CD4-positive, alpha-beta T cell treated with Interleukin-12 subunit alpha and Interleukin-12 subunit beta, for 1 hour (primary cell): ENCODE data around the gene KRT74.
A peak's percentile ranks its signal among the peaks of the same experiment; 100 is the strongest.

Experiments
- DNase-seq: peaks from one replicate; pipeline ENCODE4 v3.0.0-alpha.2; 2020

Gene KRT74

GRCh38 chr12:52573743-52574142, at the start of gene KRT74:
TSS of gene KRT74 (minus strand) at chr12:52573843. CDS start at chr12:52573777, 66 bp downstream.
- DNase-seq, result no peak

- no peak for DNase-seq
Measured at GRCh38 chr12:52622349-52622748, 48.7 kb upstream of the KRT74 start.

DNA sequence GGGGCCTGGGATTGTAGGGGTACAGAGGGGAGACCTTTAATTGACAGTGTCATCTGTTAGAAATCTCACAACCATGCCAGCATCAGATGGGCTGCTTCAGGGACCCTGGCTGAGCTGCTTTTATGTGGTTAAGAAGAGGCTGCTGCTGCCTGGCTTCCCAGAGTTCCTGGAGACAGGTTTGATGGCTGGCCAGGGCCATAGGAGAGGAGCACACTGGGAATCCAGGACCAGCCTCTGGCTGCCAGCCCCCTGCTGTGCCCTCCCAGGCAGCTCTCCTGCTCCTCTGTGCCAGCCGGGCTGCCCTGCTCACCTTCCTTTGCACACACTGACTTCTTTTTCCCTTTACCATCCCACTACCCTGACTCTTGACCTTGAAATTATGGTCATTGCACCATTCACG, 45.2 kb upstream of the KRT74 start:
- DNase-seq, result no peak

DNA sequence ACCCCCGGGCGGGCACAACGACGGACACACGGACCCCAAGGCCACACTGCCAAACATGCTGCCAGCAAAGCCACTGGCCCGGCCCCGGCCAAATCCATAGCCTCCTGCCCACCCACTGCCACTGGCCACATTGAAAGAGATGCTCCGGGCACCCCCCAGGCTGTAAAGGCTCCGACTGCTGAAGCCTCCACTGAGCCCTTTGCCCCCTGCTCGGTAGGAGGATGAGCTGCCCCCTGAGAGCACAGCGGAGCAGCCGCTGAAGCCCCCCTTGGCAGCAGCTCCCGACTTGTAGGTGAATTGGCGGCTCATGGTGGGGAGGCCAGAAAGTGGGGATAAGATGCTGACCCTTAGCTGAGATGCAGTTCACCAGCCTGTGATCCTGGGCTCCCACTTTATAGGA, 44.6 kb upstream of the KRT74 start, which contains the start of gene KRT73:
Gene KRT73, minus strand, starts transcription at position 344 of the 400 bp plus-strand sequence. Its CDS starts 35 bp downstream, at position 309.
- DNase-seq, result no peak

DNA sequence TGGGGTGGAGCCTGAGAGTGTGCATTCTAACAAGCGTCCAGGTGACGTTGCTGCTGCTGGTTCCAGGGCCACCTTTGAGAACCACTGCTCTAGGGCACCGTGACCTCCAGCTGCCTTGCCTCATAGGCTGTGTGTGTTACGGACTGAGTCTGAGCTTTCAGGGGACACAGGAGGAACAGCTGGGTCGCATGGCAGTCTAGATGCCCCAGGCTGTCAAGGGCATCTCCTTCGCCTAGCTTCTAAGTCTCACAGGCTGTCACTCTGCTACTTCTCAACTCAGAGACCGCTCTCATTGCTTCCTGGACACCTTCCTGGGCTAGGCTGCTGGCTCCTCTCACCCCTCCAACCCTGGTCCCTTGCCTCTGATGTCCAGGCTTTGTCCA, 43.8 kb upstream of the KRT74 start:
- DNase-seq, result no peak

- DNase-seq, result no peak
Measured at GRCh38 chr12:52616680-52617402, 43.2 kb upstream of the KRT74 start.

GRCh38 chr12:52615912-52616311, 42.3 kb upstream of the KRT74 start:
- no peak for DNase-seq

DNA sequence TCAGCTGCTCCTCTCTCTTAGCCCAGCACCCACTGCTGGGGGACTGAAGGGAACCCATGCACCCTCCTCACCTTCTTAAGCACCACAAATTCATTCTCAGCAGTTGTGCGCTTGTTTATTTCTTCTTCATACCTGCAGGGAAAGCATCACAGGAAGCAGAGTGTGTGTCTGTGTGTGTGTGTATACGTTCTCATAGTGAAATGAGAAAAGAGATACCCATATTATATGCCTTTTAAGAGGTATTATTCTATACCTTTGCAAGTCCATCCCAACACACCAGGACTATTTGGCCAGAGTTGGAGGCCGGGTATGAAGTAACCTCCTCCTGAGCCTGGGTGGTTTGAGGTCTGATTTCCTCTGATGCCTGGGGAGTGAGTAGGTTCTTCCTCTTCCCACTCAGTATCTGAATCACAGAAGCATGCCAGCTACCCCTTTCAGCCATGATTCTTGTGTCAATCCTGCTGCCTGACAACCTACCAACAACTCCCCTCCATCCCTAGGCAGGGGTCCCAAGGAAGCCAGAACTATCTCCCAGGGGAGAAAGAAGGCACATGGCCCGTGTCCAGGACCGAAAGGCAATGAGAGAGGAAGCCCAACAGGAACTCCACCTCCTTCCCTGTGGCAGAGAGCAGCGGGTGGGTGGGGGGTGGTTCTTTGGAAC, 41.7 kb upstream of the KRT74 start:
- DNase-seq, result peak; percentile 8

GRCh38 chr12:52614381-52615207, 41.0 kb upstream of the KRT74 start:
- DNase-seq, result no peak

GRCh38 chr12:52613384-52614030, 39.9 kb upstream of the KRT74 start:
- DNase-seq, result no peak

DNA sequence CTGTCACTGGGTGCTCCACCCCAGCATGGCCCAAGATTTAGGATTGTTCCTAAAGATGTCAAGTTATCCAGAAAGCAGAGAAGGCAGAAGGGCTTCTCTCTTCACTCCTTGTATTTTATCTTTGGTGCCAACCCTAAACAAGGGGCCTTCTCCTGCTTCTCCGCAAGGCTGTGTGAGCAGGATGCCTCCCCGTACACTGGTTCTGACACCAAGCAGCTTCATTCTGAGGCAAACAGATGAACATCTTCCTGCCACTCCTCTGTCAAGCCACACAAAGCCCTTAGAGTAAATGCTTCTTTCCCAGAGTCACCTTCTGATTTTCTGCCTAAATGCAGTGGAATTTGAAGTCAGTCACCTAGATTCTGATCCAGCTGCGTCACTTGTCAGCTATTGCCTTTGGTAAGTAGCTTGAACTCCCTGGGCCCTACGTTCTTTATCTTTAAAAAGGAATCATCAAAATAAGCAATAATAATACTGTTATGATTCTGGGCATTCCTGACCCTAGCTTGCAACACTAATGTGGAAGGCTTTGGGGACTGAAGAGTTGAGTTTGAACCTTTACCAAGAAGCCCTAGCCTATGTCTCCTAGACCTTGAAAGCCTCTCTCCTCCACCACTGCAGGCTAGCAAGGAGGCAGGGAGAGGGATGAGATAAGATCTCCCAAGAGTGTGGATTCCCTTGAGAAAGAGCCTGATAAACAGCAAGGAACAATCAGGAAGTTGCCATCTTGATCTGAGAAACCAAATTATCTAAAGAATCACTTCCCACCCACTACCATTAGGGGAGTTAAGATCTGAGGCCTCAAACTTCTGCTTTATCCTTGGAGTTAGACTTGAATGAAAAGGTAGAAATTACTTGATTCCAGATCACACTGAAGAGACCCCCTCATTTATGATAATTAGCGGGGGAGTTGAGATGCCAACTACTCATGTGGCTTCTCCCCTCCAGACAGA, 39.1 kb upstream of the KRT74 start:
- no peak for DNase-seq

- no peak for DNase-seq
Measured at GRCh38 chr12:52611080-52611468, 37.4 kb upstream of the KRT74 start.

- no peak for DNase-seq
Measured at GRCh38 chr12:52608826-52609630, 35.4 kb upstream of the KRT74 start.

- DNase-seq, result no peak
Measured at GRCh38 chr12:52608161-52608560, 34.5 kb upstream of the KRT74 start.

DNA sequence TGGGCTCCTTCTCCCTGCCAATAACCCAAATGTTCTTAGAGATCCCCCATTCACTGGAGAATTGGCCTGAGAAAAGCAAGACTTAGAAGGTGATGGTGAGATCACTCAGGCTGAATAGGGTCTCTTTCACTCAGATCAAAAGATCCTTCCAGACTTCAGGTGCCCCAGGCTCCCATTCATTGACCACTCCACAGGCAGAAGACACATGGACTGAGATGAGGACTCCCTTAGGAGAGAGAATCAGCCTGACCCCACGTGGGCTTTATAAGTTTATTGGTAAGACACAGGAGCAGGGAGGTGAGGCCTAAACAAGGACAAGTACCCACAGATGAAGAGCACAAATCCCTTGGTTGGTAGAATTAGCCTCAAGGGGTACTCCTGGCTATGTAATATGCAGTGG, 33.7 kb upstream of the KRT74 start:
- no peak for DNase-seq

DNA sequence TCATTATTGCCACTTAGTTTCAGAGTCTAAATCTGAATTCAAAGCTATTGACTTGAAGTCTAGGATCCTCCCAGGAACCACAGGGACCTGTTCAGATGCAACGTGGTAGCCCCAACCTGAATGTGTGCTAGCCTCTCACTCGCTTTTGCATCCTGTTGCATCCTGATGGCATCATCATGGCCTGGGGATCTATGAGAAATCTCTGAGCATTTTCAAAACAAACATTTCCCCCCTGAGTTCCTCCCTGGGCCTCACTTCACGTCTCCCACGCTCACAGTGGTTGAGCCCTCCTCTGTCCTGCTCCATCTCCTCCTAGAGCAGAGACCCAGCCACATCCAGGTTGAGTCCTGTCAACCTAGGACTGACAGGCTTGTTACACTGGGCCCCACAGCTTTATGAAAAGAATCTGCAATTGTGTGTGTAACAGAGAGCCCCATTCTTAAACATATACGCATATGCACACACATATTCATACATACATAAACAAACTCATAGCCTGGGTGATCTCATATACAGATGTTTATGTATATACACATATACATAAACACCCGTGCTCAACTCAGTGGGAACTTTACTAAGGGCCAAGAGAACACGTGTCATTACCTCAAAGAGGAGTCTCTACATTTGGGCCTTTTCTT, 33.1 kb upstream of the KRT74 start:
- no peak for DNase-seq

DNA sequence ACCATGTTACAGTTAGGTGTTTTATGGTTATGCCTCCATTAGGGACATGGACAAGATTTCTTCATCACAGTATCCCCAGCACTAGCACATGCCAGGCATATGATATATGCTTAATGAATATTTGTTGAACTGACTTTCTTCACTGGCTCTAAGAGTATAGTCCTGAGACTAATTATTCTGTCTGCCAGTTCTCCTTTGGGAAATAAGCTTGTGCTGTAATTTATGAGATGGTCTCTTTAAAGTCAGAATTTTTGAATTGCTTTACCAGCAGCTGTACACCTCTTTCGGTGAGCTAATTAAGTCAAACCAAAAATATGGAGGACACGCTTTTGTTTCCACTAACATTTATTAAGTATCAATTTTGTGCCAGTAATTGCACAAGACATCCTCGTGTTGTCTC, 32.5 kb upstream of the KRT74 start:
- no peak for DNase-seq

DNA sequence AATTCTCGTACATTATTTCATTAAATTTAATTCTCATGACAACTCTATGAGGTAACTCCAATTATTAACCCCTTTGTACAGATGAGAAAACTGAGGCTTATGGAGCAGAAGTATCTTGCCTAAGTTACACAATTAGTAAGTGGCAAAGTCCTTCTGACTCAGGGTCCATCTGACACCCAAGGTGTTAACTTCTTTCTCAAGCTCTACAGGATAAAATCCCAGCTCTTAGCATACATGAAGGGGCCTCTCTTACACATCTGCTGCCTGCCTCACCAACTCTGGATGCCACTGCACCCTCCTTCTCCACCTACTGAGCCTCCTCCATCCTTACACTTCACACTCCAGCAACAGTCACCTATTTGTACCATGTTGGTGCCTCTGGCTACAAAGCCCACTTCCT, 31.9 kb upstream of the KRT74 start:
- DNase-seq, result no peak

DNA sequence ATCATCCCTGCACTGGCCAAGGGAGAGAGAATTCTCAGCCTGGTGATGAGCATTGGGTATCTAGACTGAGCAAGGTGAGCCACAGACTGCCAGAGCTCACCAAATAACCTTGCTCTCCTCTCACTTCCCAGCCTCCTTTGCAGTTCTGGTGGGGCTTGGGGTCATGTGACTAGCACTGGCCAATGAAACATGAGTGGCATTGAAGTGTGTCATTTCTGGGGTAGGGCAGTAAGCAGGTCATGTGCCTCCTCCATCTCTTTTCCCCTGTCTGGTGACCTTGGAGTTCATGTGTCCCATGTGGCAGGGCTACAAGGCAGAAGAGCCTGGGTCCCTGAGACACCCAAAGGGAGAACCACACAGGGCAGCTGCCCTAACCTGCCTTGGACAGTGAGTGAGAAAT, 31.2 kb upstream of the KRT74 start:
- DNase-seq, result no peak

- DNase-seq, result peak; percentile 13
Measured at GRCh38 chr12:52603314-52603713, 29.7 kb upstream of the KRT74 start.

DNA sequence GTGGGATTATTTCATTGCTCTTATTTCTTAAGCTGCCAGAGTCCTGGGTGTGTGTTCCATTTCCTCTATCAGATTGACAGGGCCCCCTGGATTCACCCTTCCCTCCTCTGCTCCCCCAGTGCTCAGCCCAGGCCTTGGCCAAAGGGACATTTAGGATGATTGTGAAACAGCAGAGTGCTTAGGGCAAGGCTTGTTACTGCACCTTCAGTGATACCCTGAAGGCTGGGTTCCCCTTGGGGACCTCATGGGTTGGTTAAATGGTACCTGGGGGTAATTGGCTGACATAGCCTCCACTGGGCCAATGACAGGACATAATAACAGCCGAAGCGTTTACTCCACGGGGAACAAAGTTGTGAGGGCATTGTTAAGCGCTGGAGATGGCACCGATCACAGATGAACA, 28.9 kb upstream of the KRT74 start:
- no peak for DNase-seq
